Epithelial cell of proximal tubule (primary cell): ENCODE measurements around the gene MRPS6. TPM values are rescaled to one million over a fixed set of nuclear protein-coding genes. Genes with fewer than 3 reads are reported as not detected.

Experiments
- DNase-seq: peaks from one replicate; pipeline ENCODE4 v3.0.0-alpha.2; 2011; ENCODE audit warnings: low read depth
- H3K4me3 ChIP-seq: 2 replicates; pipeline ENCODE4 v1.5.1; 2011; ENCODE audit warnings: low read depth, mild to moderate bottlenecking, low read length
- CTCF ChIP-seq: conservative IDR thresholded peaks from 2 replicates; pipeline ENCODE4 v1.5.1; 2012; ENCODE audit warnings: low read depth, mild to moderate bottlenecking, low read length
- total RNA-seq: library from RNA; depleted of rRNA; stranded (reverse); fragments of >200 nt; gene quantifications from 2 replicates; pipeline ENCODE4 v1.2.3, GENCODE V29; 2015

MRPS6 gene
- total RNA-seq, 1 donor from 2014 or later = 48.3 TPM

- no peak overlapping the region for H3K4me3 ChIP-seq
- DNase-seq = no peak
- TF ChIP-seq CTCF = peak; percentile 17
Measured at GRCh38 chr21:34034369-34035014, 38.9 kb upstream of the MRPS6 start.

GRCh38 chr21:34035619-34036354 lies 37.6 kb upstream of the MRPS6 start:
- TF ChIP-seq CTCF = no peak
- no peak overlapping the region for H3K4me3 ChIP-seq
- DNase-seq = no peak

GRCh38 chr21:34037009-34037795 lies 36.2 kb upstream of the MRPS6 start:
- no peak for TF ChIP-seq CTCF
- DNase-seq = no peak
- no peak overlapping the region for H3K4me3 ChIP-seq

GRCh38 chr21:34039678-34040382 lies 33.5 kb upstream of the MRPS6 start:
- TF ChIP-seq CTCF = peak; percentile 25
- no peak for DNase-seq

GRCh38 chr21:34042735-34043134 lies 30.6 kb upstream of the MRPS6 start:
- no peak overlapping the region for H3K4me3 ChIP-seq
- no peak for TF ChIP-seq CTCF
- no peak for DNase-seq

More at GRCh38 chr21:34039678-34040382, 33.5 kb upstream of the MRPS6 start:
- no peak overlapping the region for H3K4me3 ChIP-seq

- no peak for TF ChIP-seq CTCF
- DNase-seq = no peak
- no peak overlapping the region for H3K4me3 ChIP-seq
Measured at GRCh38 chr21:34043333-34043732, 30.0 kb upstream of the MRPS6 start.
